ENCODE data around the gene MYT1. TPM values are rescaled to one million over a fixed set of nuclear protein-coding genes. Genes with fewer than 3 reads are reported as not detected.

MYT1 gene
- total RNA-seq, 3 donors from 2014 or later = under 0.01 TPM; not detected in 2

- no peak for TF ChIP-seq CTCF (IDR thresholded peaks at IDR 0.05)
- no peak for TF ChIP-seq POLR2A (IDR thresholded peaks at IDR 0.05)
- no peak for TF ChIP-seq POLR2AphosphoS5 (IDR thresholded peaks at IDR 0.05)
Measured at GRCh38 chr20:64188091-64188490, 23.8 kb downstream of the MYT1 start.

GRCh38 chr20:64188682-64189529, 24.7 kb downstream of the MYT1 start:
- peak in 1 of 2 donors; percentile 29 for DNase-seq (ENCODE audit: low spot score in 2 of 2)
- TF ChIP-seq CTCF (IDR thresholded peaks at IDR 0.05) (no peak), POLR2A (IDR thresholded peaks at IDR 0.05) (no peak), POLR2AphosphoS5 (IDR thresholded peaks at IDR 0.05) (no peak)
- Histone ChIP-seq H3K4me3 (no peak overlapping the region), H3K9me3 (no peaks in the 10 kb centered on the region), H3K27ac (no peak overlapping the region), H3K36me3 (no peaks in the 10 kb centered on the region), H3K4me1 (no peaks in the 10 kb centered on the region), H3K27me3 (peaks cover 0 to 20% of the 10 kb centered on the region in 2 donors)
- intact Hi-C loops (cut with DNase I; ENCODE audit: low total_unique reads) = no loop called here

More at GRCh38 chr20:64188091-64188490, 23.8 kb downstream of the MYT1 start:
- Histone ChIP-seq H3K27me3 (peaks cover 0 to 13% of the 10 kb centered on the region in 2 donors), H3K36me3 (no peaks in the 10 kb centered on the region), H3K4me3 (no peak overlapping the region), H3K27ac (no peak overlapping the region), H3K9me3 (no peaks in the 10 kb centered on the region), H3K4me1 (no peaks in the 10 kb centered on the region)
- DNase-seq (ENCODE audit: low spot score in 2 of 2) = no peak
- intact Hi-C loops (cut with DNase I; ENCODE audit: low total_unique reads) = no loop called here

- intact Hi-C loops (cut with DNase I; ENCODE audit: low total_unique reads) = no loop called here
- no peak for DNase-seq (ENCODE audit: low spot score in 2 of 2)
- Histone ChIP-seq H3K9me3 (no peaks in the 10 kb centered on the region), H3K4me1 (no peaks in the 10 kb centered on the region), H3K27ac (no peak overlapping the region), H3K36me3 (no peaks in the 10 kb centered on the region), H3K4me3 (no peak overlapping the region), H3K27me3 (peaks cover 0 to 20% of the 10 kb centered on the region in 2 donors)
- no peak for TF ChIP-seq POLR2AphosphoS5 (IDR thresholded peaks at IDR 0.05)
- TF ChIP-seq CTCF (IDR thresholded peaks at IDR 0.05) = no peak
- no peak for TF ChIP-seq POLR2A (IDR thresholded peaks at IDR 0.05)
Measured at GRCh38 chr20:64189530-64189966, 25.3 kb downstream of the MYT1 start.

- Histone ChIP-seq H3K36me3 (no peaks in the 10 kb centered on the region), H3K27ac (no peak overlapping the region), H3K4me3 (no peak overlapping the region), H3K4me1 (no peaks in the 10 kb centered on the region), H3K27me3 (peaks cover 0 to 20% of the 10 kb centered on the region in 2 donors), H3K9me3 (no peaks in the 10 kb centered on the region)
- TF ChIP-seq POLR2AphosphoS5 (IDR thresholded peaks at IDR 0.05) = no peak
- no peak for DNase-seq (ENCODE audit: low spot score in 2 of 2)
- intact Hi-C loops (cut with DNase I; ENCODE audit: low total_unique reads) = no loop called here
Measured at GRCh38 chr20:64189986-64190385, 25.7 kb downstream of the MYT1 start.

- H3K4me1 ChIP-seq = no peaks in the 10 kb centered on the region
- no peaks in the 10 kb centered on the region for H3K9me3 ChIP-seq
- no peak for DNase-seq (ENCODE audit: low spot score in 2 of 2)
- H3K4me3 ChIP-seq = no peak overlapping the region
- no peak overlapping the region for H3K27ac ChIP-seq
- TF ChIP-seq POLR2AphosphoS5 (IDR thresholded peaks at IDR 0.05) = no peak
- no peak for TF ChIP-seq CTCF (IDR thresholded peaks at IDR 0.05)
- no peak for TF ChIP-seq POLR2A (IDR thresholded peaks at IDR 0.05)
- peaks cover 0 to 20% of the 10 kb centered on the region in 2 donors for H3K27me3 ChIP-seq
- intact Hi-C loops (cut with DNase I; ENCODE audit: low total_unique reads) = no loop called here
- no peaks in the 10 kb centered on the region for H3K36me3 ChIP-seq
Measured at GRCh38 chr20:64191002-64191401, 26.8 kb downstream of the MYT1 start.

Measured in breast epithelium (tissue), 4 donors.